Measurements from ENCODE around the gene CDH4.

DNA sequence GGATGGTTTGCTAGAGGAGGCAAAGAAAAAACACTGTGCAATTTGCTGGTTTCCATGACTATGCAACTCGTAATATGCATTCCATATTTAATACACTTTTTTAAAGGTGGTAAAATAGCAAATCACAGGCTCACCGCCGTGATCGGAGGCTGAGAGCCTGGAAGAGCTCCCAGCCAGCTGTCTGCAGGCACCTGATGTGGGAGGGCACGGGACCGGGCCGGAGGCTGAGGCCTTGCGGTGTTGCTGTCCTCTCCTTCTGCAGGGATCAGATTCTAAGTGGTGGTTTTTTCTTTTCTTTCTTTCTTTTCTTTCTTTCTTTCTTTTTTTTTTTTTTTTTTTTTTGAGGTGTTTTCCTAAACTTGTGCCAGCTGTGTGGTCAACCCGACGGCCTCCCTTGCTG, 282.3 kb downstream of the CDH4 start:
- TF ChIP-seq CTCF (IDR thresholded peaks at IDR 0.05; ENCODE audit: insufficient read depth, low read length) (no peak), POLR2AphosphoS5 (IDR thresholded peaks at IDR 0.05; ENCODE audit: low read depth) (no peak)
